Activated CD4-positive, alpha-beta T cell treated with anti-CD3 and anti-CD28 coated beads for 4 hours (primary cell): Measurements from ENCODE around the gene SVIL.
A peak's percentile ranks its signal among the peaks of the same experiment; 100 is the strongest.
"Not testable (repeated sequence)": the region's sequence is repeated elsewhere in the genome, so short reads cannot be mapped to it uniquely, and the experiment has no call there.

Source experiments
- DNase-seq, 2 donors: peaks; one replicate each; pipeline ENCODE4 v3.0.0-alpha.2; 2020

The SVIL gene

GRCh38 chr10:29648114-29648982, 13.6 kb upstream of the SVIL start:
- DNase-seq, result peak; percentile 31 to 49

DNA sequence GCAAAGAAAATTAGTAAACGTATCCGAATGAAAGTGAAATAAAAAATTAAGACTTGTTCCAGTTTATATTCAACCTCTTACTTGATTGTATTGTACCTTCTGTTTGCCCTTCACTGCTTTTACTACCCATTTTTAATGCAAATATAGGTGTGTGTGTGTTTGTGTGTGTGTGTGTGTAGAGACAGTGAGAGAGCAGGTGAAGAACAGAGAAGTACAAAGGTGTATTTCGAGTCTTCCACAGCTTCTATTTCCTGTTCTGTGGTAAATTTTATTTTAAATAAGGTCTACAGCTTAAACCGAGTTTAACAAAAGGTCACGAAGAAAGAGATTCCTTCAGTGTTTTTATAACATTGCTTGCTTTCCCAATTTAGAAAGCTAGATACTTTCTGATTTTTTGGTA, 12.7 kb upstream of the SVIL start:
- DNase-seq, result no peak

DNA sequence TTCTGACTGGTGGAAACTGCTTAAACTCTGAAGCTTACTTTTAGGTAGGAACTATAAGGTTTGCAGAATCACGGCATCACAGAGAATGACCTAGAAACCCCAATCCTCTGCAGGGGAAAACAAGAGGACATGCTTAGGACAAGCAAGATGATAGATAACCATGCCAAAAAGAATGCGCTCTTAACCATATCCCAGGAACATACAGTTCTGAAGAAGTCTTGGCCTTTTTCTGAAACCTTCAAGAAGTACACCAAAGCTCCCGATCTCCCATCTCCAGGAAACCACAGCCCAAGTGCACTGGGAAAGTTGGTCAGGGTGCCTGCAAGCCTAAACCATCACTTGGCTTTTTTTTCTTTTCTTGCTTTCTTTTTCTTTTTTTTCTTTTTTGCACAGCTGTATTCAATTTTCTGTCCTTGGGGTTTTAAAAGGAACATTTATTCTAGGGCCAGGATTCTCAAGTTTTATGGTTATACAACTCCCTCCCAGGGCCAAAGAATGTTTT, 12.2 kb upstream of the SVIL start:
- no peak for DNase-seq

- DNase-seq, result peak; percentile 22 to 31
Measured at GRCh38 chr10:29646238-29646902, 11.6 kb upstream of the SVIL start.

- DNase-seq, result no peak
Measured at GRCh38 chr10:29643771-29644501, 9.2 kb upstream of the SVIL start.

DNA sequence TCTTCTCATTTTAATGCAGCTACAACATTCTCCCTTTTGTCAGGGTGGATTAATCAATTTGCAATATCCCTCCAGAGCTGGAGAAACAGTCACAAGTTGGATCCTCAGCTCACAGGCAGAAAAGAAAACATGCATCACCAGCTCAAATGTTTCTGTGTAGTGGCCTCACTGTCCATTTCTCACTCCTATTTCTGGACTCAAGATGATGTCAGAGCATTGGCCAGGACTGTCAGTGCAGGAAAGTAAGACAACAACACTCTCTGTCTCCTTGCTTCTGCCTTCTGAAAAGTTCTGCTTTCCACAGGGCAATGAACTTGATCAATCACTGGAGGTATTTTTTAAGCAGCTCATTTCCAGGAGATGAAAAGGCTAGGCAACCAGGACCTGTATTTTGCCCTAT, 8.2 kb upstream of the SVIL start:
- no peak for DNase-seq

DNA sequence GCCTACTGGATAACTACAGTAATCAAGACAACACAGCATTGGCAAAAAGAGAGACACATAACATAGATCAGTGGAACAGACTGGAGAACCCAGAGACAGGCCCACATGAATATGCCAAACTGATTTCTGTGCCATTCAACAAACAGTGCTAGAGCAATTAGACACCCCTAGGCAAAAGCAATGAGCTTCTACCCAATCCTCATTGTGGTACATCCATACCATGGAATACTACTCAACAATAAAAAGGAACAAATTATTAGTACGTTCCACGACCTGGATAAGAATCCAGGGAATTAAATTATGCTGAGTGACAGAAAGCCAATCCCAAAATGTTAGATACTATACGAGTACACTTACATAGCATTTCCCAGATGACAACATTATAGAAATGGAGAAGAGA, 2.8 kb upstream of the SVIL start:
- no peak for DNase-seq

GRCh38 chr10:29636178-29636577, 1.4 kb upstream of the SVIL start:
- no peak for DNase-seq

DNA sequence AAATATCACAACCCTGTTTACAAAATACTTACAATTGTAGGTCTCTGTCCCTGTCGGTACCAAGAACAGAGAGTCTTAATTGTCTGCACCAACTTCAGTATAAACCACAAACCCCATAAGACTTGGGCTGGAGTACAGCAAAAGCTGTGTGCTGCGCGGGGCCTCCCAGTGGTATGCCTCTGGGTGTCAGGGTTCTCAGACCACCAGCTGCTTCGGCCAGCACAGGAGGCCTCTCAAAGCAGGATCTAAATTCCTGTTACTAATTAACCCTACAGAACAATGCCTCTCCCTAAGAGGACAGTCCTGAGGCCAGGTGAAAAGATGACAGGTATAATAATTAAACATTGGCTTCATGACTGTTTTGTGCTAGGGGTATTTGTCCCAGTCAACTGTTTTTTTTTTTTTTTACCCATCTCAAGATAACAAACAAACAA, 957 bp upstream of the SVIL start:
- DNase-seq, result peak in 1 of 2 donors; percentile 8

- DNase-seq, result no peak
Measured at GRCh38 chr10:29634105-29634504, 666 bp downstream of the SVIL start.

GRCh38 chr10:29631049-29631339, 3.8 kb downstream of the SVIL start:
- DNase-seq, result no peak

DNA sequence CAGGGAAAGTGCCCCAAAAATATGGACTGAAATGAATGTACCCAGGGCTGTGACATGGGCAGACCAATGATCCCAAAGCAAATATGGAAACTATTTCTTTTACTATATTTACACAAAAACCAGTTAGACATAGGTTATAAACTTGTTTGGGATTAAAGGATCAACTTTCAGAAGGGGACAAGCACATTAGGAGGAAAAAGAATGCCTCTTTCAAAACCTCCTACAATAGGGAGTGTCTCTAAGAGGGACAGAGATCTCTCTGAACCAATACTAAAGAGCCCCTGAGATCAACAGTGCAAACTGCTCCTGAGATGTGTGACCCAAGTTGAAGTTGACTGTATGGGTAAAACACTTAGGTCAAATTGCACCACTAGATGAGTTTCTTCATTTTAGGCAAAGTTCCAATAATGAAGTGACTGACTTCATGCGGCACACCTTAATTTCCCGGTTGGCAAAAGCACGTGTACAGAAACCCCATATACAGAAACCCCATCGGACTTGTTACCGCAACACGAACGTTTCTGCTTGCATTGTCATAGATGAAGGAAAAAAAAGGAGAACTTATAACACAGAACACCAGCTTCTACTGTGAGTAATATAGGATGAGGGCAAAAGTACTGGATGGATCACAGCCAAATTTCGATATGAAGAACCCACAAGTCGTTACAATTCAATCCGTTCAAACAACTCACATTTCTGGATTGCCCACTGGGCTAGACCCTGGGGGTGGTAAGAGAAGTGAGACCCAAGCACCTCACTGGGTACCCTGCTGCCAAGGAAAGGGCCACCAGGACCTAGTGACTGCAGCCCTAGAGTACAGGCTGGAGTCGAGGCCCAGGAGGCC, 4.3 kb downstream of the SVIL start:
- no peak for DNase-seq

- no peak for DNase-seq
Measured at GRCh38 chr10:29628912-29629526, 5.8 kb downstream of the SVIL start.

DNA sequence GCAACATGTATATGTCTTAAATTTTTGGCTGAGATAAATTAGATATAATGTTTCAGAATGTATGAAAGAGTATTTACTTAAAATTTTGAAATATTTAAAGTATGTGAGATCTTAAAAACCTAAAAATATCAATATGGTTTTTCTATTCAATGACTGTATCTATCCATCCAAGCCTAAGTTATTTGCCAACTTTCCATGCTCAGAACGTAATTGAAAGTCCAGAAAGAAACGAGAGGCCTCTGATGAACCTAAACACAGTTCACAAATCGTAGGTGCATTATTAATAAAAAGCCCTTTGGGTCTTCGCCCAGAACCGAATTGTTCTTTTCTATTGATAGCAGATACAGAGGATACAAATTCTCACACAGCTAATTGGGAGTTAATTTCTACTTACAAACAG, 6.5 kb downstream of the SVIL start:
- no peak for DNase-seq

DNA sequence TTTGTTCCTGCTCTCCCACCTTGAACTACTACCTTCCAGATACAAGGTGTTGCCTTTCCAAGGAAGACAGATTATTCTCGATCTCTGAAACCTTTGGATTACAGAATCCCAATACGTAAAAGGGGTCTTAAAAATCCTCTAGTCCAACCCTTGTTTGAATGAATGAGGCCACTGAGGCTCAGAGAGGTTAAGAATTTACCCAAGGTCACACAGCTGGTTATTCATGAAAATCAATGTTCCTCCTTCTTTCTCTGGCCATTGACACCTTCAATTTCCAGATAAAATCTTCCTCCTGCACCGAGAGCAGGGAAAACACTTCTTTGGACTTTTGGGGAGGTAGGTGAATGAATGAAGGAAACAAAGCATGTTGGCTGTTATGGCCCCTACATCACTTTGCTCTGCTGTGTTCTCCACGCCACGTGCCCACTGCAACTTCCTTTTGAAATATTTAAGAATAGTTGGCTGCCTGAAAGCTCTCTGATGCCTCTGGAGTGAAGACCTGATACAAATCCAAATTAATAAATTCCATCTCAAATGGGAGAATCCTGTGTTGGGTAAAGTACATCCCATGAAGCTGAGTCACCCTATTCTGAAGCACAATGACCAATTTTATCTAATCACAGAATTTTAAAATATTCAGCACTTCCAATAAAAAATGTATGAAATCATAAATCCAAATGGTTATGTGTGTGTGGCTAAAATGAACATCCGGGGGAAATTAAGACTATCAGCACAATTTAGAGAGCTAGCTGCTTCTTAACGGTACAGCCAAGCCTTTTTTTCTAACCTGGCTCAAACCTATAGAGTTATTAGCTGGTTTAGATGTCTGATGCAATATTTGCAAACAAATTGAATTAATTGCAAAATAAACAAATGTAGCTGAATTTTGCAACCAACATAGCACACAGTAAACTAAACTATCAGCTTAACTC, 7.3 kb downstream of the SVIL start:
- DNase-seq, result no peak

- not testable (repeated sequence) for DNase-seq
Measured at GRCh38 chr10:29624357-29624756, 10.4 kb downstream of the SVIL start.

DNA sequence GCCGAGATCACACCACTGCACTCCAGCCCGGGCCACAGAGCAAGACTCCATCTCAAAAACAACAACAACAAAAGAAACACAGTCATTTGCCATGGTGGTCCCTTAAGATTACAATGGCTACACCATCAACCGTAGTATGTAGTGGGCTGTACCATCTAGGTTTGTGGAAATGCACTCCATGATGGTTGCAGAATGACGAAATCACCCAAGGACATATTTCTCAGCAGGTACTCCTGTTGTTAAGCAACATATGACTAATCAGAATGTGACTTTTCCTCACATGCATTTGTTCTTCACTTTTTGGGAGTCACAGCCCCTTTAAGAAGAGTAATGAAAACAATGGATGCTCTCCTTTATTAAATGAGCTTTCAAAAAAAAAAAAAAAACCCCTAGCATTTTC, 11.0 kb downstream of the SVIL start:
- DNase-seq, result no peak

- DNase-seq, result no peak
Measured at GRCh38 chr10:29622382-29622922, 12.3 kb downstream of the SVIL start.

DNA sequence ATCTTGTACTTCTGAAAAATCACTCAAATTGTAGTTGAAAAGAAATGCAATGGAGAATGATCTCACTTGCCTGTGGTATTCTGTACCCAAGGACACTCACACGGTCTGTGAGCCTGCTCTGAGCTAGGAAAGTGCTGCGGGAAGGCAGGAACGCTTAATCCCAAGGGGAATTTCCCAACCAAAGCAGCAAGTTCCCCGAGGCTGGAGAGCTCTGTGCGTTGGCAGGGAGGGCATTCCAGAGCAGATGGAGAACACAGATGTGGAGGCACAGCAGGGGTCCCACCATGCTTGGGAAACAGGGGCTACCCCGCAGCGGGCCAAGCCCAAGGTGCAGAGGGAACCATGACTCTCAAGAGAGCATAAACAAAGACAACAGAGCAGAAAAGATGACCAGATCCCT, 13.6 kb downstream of the SVIL start:
- DNase-seq, result no peak

DNA sequence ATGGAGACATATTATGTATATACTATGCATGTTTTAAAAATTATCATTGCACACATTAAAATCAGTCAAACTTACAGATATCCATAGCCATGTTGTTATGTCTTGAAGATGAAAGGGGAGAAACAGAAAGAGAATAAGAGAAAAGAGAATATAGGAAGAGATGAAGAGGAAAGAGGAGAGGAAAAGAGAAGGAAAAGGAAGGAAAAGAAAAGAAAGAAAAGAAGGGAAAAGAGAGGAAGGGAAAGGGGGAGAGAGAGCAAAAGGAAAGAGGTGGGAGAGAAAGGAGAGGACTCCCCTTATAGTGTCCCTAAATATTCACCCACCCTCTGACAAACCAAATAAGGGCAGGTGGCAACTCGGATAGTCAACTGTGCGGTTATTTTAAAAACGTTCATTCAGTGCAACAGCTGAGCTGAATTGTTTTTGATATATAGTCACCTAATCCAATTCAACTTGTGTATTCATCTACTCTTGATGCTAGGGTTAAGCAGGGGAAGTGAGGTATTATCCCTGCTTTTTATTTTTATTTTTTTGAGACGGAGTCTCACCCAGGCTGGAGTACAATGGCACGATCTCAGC, 14.6 kb downstream of the SVIL start:
- no peak for DNase-seq
